GM12874 (cell line): ENCODE measurements around the gene PCK1.

ENCODE experiments used
- TF ChIP-seq, protein P1 (sequence below): IDR thresholded peaks from 2 replicates; pipeline ENCODE4 v1.5.1; 2011; ENCODE audit warnings: low read depth, mild to moderate bottlenecking, control low read depth, low read length, moderate library complexity; ENCODE audit not compliant: insufficient read depth

The PCK1 gene

DNA sequence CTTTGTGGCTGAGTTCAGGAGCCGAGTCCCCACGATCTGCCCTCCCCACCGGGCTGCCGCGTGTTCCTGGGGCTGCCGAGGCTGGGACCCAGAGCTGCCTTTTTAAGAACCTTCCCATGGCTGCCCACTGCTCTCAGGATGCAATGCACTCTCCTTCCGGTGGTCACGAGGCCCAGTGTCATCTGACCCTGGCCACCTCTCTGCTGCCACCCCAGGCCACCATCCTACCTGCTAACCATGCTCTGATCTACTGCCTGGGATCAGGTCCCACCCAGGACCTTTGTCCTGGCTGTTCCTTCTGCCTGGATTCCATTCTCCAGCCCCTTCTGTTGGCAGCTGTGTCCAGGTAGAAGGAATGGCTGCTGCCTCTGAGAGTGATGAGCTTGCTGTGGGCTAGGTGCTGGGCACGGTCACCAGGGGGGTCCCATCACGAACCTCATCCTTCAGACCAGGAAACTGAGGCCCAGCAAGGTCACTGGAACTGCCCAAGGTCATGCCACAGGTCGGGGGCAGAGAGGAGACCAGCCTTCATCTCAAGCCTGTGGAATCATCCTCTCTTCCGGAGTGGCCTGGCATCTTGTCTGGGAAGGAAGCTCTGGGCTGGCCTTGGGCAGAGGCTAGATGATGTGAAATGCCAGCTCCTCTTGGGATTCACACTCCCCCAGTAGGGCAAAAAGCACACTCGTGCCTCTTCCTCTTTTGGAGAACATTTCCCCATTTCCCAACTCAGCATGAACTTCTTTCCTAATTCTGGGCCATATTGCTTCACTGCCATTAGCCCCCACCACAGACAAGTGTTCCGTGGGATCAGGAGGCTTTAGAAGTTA lies 20.5 kb downstream of the PCK1 start:
- TF ChIP-seq, protein P1, sequence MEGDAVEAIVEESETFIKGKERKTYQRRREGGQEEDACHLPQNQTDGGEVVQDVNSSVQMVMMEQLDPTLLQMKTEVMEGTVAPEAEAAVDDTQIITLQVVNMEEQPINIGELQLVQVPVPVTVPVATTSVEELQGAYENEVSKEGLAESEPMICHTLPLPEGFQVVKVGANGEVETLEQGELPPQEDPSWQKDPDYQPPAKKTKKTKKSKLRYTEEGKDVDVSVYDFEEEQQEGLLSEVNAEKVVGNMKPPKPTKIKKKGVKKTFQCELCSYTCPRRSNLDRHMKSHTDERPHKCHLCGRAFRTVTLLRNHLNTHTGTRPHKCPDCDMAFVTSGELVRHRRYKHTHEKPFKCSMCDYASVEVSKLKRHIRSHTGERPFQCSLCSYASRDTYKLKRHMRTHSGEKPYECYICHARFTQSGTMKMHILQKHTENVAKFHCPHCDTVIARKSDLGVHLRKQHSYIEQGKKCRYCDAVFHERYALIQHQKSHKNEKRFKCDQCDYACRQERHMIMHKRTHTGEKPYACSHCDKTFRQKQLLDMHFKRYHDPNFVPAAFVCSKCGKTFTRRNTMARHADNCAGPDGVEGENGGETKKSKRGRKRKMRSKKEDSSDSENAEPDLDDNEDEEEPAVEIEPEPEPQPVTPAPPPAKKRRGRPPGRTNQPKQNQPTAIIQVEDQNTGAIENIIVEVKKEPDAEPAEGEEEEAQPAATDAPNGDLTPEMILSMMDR = no peak

DNA sequence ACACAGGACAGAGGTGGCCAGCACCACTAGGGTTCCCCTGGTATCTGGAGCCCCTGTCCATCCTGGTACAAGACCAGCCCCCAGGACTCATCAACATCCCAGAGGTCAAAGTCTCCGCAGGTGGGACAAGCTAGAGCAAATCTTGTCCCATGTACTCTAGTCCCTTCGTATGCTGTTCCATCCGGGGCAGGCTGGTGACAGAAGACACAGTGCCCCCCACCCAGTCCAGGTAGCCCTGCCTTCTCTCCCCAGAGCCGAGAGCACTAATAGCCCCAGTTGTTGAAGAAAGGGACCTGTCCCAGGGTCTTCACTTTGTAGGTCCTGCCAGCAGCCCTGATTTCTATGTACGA lies 21.1 kb downstream of the PCK1 start:
- TF ChIP-seq, protein P1 = no peak

DNA sequence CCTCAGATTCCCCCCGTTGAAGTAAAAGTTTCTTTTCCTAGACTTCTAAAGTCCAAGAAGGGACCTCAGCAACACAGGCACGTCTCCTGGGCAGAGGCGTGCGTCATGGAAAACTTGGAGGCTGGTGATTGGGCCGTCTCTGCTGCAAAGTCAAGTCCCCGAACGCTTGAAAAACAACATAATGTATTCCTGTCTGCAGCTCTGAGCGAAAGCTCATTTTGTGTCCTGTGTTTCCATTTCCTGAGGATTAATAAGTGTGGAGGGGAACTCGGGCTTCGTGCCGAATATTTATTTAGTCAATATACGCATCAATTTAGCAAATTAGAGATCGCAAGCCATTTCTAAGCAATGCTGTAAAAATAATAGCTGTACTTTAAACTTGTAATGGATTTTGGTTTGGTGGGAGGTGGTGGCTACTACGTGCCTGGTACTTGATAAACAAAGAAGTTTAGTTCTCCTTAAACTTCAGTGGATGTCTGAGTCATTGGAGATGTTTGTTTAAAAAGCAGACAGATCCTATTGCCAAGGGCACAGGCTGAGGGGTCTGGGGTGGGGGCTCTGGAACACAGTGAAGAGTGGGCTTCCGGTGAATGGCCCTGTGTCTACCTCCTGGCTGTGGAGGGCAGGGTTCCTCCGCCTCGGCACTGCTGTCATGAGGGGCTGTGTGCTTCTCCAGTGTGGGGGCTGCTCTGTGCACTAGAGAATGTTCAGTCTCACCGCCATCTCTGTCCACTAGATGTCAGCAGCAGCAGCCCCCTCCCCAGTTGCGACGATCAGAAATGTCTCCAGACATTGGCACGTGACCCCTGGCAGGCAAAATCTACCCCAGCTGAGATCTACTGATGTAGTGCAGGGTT lies 21.8 kb downstream of the PCK1 start:
- TF ChIP-seq, protein P1 = peak; percentile 45

DNA sequence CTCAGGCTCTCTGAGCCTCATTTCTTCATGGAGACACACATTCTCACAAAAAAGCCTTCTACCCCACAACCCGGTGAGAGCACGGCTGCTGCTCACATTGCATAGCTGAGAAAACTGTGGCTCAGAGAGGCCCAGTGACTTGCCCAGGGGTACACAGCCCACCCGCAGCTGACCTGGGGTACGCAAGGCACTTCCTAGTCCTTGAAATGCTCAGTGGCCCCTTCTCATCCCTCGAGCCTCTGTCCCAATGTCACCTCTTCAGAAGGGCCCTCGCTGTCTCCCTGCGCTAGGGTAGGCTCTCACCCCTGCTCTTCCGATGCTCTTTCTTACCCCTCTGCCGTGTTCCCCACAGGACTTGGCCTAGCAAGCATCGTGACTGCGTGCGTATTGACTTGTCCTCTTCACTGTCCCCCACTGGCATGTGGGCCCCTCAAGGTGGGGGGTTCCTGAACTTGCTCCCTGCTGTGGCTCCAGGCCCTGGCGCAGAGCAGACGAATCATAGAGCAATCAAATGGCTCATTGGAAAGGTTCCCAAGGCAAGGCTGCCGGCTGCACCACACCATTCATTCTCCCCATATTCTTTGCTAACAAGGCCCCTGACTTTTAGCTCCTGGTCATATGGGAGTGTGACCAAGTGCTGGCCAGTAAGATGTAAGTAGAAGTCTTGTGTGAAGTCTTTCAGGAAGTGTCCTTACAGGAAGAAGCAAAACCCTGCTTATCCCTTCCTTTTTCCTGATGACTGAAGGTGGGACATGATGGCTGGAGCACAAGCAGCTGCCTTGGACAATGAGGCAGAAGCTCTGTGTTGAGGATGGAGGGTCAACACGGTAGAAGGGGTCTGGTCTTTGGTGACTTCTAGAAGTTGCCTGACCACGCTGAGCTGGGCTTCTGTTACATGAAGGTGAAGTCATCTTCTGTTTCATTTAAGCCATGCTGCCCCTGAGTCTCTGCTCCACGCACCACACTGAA lies 22.7 kb downstream of the PCK1 start:
- TF ChIP-seq, protein P1 = no peak

DNA sequence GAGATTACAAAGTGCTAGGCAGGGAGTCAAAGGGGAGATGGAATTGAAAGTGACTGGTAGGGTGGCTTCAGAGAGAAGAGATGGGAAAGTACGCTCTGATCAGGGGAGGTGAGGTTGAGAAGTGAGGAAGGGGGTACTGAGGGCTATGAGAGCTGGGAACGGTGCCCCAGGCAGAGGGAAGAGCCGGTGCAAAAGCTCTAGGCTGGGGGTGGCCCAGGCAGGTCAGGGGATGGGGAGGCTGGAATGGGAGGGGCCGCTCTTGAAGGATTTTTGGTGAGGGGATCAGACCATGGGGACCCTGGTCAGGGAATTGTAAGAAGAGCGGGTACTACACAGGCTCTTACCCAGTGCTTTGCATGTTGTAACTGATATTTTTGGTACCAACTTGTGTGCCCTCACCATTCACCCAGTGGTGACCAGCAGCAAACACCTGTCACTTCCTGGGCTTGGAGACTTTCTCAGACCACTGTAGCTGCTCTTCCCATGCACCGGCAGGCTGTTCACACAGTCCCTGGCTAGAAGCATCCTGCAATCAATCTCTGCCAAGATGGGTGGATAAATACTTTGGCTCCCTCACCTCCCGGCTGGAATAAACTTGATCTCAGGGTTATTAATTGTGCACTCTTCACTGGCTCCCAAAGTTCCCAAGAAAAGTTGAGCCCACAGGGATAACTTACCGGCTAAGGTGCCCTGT lies 24.0 kb downstream of the PCK1 start:
- TF ChIP-seq, protein P1 = no peak

DNA sequence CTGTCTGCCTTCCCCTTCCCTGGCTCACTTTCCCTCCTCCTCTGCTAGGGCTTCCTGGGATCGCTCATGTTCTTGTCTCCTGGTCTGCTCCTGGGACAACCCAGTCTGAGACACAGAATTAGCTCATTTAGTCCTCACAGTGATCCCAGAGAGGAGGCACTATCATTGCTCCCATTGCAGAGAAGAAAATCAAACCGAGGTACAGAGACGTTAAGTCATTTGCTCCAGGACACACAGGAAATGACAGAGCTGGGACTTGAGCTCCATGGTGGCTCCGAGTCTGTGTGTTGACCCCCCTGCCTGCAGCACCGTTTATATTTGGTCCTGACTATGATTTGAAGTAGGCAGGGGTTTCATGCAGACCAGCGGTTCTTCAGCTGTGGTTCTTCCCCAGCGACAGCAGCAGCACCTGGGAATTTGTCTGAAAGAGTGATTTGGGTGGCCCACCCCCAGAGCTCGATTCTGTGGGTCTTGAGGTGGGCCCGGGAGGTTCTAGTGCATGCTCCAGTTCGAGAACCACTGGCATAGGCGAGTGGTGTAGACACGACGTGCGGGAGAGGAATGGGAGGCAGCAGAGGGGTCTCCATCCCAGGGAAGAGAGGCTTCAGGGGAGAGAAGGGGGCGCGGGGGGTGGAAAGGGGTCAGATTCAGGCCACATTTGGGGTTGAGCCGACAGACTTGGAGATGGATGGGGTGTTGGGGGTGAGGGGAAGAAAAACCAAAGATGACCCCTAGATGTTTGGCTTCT lies 24.7 kb downstream of the PCK1 start:
- TF ChIP-seq, protein P1 = no peak
